NCI-H446 treated with DMSO at 0.1 percent for 48 hours (cell line): ENCODE results near the gene PLA1A.
"Not testable (repeated sequence)": the region's sequence is repeated elsewhere in the genome, so short reads cannot be mapped to it uniquely, and the experiment has no call there.

ENCODE experiments used
- DNase-seq: peaks from one replicate; lab custom pipeline; 2025; lab: John Stamatoyannopoulos, UW

PLA1A gene

DNA sequence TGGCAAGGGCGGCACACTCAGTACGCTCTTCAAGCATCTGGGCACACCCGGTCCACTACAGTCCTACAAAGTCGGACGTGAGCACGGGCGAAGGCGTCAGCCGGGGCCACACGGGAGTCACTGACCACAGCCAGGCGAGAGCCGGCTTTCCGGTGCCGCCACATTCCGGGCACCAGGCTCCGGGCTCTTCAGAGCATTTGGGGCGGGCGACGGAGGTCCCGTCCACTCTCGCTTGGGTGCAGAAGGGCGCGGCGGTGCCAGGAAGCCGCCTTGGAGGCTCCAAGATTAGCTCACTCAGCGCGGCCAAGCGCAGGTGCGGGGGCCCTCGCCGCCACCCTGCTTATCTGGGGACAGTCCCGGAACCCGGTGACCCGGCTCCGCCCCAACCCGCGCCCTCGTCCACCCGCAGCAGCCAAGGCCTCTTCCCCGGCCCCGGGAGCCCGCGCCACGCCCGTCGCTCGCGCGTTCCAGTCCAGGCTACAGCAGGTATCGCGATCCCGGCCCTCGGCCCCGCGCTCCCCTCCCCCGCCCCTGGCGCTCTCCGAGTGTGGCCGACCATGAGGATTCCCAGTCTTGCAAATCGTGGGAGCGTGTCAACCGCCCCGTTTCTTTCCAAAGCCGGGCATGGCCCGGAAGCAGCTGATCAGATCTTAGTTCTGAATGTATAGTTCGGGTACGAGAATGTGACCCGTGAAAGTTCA lies 18.2 kb upstream of the PLA1A start, which contains the start of gene ADPRH:
Gene ADPRH (plus strand): TSS at position 127 of the 701 bp plus-strand sequence. CDS start 2,678 bp downstream, outside the sequence.
- DNase-seq, result no peak

DNA sequence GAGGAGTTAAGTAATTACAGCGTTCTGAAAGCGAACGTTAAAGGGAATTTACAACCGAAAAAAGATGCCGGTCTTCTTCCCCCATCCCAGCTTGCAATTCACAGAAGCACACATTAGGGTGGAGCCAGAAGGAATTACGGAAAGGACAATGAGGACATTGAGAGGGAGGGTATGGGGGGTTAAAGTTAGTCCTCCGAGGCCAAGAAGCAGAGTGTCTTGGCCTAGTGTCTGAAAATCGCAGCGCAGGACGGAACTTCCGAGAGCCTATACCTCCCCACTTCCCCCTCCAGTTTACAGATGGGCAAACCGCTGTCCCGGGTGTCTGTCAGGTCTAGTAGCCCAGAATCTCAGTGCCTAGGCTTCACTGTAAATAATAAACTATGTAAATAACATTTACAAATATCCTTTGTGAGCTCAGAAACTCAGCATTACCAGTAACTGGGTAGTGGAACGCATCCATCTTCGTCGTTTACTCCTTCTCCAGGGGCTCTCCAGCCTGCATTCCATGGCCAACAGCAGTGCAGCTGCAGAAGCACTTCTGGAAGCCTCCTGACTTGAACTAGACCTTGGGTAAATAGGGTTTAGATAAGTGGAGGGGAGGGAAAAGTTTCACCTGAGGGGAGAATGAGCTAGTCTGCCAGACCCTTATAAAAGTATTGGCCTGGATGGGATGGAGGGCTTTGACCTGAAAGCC lies 17.5 kb upstream of the PLA1A start:
- no peak for DNase-seq

DNA sequence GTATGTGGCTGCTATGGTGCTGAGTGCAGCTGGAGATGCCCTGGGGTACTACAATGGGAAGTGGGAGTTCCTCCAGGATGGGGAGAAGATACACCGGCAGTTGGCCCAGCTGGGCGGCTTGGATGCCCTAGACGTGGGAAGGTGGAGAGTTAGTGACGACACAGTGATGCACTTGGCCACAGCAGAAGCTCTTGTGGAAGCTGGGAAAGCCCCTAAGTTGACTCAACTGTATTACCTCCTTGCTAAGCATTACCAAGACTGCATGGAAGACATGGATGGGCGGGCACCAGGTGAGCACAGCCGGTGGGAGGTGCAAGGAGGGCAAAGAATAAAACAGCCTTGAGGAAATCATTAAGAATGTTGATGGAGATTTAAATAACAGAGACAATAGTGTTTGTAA lies 15.5 kb upstream of the PLA1A start:
- no peak for DNase-seq

DNA sequence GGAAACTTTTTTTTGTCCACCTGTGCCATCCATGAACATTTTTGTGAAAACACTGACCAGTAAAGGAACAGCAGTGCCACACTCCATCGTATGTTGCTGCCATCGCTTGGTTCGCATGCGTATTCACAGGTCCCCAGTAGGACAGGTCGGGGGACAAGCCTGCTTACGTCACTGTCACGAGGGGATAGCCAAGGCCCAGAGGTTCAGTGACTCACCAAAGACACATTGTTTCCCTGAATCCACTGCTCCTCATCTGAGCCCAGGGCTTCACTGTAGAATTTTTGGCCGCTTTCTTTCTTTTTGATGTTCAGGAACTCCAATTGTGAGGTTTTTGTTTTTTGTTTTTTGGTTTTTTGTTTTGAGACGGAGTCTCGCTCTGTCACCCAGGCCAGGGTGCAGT lies 12.5 kb upstream of the PLA1A start:
- no peak for DNase-seq

DNA sequence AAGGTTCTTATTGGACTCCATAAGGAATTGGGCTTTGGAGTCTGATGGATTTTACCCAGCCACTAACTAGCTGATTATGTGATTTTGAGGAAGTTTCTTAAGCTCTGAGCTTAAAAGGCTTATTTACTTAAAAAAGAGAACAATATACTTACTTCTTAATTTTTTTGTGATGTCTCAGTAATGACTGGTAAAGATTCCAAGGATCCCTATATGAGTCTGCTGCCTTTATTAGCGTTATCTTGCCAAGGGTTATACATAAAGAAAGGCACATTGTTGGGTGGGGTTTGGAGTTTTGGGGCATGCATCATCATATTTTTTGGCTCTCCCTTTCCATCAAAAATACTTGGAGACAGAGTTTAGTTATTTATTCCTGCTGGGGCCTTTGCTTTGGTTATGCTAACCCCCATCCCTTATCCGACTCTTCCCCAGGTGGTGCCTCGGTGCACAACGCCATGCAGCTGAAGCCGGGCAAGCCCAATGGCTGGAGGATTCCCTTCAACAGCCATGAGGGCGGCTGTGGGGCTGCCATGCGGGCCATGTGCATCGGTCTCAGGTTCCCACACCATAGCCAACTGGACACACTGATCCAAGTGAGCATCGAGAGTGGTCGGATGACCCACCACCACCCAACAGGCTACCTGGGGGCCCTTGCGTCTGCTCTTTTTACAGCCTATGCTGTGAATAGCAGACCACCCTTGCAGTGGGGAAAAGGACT lies 11.7 kb upstream of the PLA1A start:
- no peak for DNase-seq

DNA sequence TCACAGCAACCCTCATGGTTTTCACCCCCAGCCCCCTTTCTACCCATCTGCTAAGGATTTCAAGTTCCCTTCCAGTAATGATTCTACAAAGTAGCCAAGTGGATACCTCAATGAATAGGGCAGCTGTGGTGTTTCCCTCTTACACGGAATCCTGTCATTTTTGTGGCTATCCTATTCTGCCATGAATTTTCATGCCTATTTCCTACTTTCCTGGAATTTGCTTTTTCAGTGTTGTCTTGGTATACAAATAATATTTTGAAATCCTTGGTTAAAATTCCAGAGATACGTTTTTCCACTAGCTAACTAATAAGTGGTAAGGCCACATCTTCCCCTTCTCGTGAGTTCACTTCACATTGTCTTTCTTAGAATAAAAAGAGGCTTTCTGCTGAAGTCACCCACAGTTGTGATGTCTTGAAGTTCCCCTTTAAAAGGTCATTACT lies 10.9 kb upstream of the PLA1A start:
- DNase-seq, result no peak

DNA sequence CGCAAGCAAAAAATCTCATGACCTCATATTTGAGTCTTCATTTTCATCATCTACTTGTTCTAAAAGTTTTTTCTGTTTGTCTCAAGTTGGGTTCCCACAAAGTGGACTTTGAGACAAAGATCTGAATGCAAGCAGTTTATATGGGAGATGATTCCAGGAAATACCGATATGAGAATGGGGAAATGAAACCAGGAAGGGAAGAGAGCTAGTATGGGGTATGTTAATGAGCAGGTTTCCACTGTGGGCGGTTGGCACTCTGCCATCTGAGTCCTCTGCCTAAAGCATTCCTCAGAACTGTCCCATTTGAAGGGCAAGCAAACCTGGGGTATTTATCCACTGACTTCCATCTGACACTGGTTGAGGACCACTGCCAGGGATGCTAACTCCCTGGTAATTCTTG lies 9.6 kb upstream of the PLA1A start:
- DNase-seq, result no peak

DNA sequence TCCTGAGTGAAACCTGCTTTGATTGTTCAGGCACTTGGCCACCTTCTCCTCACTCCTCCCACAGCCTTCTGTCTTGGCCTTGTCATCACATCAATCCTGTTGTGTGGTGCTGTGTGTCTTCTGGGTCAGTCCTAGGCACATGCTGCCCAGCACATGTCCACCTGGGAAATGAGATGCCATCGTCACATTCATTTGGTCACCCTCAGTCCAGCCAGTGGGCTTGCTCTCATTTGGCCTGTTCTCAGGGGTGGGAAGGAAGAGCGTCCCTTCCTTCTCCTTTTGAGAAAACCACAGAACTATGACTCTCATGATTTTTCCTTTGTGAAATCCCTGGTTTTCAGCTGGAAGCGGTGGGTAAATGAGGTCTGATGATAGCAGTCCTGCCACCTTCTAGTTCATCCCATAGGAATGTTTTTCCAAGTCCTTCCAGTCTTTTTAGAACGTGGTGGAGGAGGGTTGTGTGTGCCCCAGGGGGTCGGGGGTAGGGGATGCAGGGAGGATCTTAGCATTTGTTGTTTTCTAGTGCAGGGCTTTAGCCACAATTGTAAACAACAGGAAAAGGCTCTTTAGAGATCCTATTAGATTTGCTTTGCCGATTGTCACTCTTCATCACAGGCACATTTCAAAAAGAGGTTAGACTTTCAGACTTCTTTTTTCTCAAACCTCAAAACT lies 8.4 kb upstream of the PLA1A start:
- DNase-seq, result no peak

DNA sequence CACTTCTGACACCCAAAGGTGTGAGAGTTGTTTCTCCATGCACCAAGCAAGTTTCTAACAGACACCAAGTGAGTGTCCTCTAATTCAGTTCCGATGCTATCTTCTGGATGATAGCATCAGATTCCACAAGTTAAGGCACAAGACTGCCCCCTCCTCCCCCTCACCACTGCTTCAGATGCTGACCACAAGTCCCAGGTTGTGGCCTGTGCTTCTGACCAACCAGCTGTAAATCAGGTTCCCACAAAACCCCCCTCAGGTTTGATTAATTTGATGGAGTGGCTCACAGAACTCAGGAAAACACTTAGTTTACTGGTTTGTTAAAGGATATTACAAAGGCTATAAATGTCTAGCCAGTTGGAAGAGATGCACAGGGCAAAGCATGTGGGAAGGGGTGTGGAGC lies 7.0 kb upstream of the PLA1A start:
- no peak for DNase-seq

DNA sequence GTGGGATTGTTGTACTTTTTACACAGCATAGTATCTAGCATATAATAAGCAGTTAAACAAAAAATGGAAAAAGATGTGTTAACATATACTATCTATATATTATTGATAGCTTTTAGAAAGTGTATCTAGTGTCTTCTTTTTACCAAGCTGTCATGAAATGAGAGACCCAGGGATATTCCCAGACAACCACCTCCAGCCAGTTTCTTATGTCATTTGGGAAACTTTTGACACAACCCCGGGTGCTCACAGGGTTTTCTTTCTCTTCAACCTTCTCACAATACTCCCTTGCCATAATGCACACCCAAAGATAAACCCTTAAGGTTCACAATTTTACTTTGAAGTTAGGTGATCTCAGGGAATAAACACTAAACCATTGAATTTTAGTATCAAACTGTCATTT lies 4.8 kb upstream of the PLA1A start:
- DNase-seq, result no peak

DNA sequence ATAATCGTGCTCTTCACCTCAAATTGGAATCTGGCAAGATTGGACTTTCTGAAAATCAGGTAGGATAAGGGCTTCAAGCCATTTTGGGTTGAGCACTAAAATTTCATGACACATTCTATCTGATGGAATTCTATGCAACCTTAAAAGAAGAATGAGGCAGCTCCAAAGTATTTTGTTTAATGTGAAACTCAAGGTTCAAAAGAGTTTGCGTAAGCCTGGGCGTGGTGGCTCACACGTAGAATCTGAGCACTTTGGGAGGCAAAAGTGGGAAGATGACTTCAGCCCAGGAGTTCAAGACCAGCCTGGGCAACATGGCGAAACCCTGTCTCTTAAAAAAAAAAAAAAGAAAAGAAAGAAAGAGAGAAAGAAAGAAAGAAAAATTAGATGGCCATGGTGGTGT lies 3.6 kb upstream of the PLA1A start:
- DNase-seq, result no peak

DNA sequence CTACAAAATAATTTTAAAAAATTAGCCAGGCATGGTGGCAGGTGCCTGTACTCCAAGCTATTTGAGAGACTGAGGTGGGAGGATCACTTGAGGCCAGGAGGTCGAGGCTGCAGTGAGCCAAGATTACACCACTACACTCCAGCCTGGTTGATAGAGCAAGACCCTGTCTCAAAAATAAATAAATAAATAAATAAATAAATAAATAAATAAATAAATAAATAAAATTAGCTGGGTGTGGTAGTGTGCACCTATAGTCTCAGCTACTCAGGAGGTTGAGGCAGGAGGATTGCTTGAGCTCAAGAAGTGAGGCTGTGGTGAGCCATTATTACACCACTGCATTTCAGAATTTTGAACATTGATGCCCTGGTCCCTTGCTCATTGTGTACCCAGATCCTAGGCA lies 2.8 kb upstream of the PLA1A start:
- DNase-seq, result not testable (repeated sequence)

DNA sequence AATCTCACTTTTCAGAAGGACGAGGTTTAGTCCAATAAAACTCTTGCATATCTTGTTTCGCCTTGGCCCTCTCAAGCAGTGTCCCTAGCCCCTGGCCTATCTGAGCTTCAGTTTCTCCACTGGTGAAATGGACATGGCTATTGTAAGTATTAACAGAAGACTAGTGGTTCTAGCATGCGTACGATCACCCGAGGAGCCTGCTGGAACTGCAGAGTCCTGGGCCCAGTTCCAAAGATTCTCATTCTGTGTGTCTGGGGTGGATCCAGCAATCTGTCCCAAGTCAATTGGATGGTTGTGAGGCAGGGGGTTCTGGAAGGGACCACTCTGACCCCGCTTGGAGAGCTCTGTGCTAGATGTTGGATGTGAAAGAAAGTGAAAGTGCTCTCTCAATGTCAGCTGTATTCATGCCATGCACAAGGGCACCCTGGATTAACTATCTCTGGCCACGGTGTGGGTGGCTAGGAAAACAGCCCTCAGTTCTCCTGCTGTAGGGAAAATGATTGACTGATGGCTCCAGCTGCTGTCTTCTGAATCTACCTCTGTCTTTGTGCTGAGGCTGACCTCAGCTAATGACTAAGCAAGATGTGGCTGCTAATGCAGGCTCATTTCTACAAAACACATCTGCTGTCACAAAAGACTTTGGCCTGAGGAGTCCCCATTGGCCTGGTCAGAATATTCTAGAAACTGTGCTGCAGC lies 1.9 kb upstream of the PLA1A start:
- DNase-seq, result no peak

DNA sequence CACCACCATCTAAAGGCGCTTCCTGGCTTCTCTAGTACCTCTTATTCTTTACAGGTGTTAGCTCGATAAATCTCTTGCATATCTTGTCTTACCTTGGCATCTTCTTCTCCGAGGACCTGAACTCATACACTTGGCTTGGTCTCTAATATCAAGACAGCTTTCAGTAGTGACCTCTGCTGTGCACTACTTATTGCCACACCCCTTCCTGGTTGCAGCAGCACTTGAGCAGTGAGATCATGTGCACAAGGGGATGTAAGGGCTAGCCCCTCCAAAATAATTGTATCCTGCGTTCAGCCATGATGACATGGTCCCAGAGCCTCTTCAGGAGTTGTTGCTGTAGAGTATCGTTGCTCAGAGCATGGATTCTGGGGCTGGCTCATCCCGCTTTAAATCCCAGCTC lies 1.3 kb upstream of the PLA1A start:
- DNase-seq, result no peak

DNA sequence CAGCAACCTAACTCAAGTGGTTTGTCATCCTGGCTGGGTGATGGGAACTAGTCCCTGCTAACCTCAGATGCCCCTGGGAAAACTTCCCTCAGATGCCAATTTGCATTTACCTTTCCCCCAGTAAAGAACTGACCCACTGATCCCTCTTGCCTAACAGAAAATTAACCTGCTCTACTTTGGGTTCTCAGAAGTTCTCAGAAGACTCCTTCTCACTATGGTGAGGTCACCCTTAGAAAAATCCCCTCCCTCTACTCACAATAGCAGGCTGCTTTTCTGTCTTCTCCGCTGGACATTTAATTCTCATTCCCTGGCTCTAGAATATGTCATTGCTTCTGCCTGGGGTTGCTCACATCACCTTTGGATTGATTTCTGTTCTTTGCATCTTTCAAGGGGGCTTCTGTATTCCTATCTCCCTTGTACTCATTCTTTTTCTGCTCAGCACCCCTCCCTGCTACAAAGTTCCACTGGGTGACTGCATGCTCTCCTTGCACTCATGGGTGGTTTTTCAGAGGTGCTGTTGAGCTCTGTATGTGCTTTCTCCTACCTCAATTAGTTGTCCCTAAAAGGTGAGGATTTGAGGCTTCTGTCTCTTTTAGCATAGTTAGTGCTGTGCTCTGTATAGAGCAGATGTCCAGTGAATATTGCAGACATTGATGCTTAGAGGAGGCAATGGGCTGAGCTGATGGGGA lies 869 bp downstream of the PLA1A start:
- DNase-seq, result no peak

DNA sequence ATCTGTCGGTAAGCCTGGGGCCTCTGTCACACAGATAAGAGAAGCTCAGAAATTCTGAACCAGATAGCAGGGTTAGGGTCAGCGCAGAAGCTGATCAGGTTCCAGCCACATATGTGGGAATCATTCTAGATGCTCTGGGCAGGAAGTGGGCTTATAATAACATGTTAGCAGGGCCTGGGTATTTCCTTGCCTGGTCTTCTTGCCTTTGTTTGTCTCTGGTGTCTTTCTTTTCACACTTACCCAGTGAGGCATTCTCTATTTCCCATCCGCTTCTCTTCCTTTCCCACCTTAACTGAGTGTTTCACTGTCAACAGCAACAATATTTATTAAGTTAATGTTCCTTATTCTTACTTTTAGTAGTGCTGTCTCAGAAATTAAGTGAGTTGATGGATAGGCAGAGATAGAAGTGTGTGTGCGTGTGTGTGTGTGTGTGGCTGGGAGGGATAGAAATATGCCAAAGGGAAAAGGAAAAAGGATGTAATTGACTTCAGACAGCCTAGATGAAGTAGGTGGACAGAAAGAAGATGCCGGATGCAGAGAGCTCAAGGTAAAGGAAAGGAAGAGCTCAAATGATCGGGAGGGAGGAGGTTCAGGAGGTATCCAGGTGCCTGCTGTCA lies 2.0 kb downstream of the PLA1A start:
- no peak for DNase-seq

DNA sequence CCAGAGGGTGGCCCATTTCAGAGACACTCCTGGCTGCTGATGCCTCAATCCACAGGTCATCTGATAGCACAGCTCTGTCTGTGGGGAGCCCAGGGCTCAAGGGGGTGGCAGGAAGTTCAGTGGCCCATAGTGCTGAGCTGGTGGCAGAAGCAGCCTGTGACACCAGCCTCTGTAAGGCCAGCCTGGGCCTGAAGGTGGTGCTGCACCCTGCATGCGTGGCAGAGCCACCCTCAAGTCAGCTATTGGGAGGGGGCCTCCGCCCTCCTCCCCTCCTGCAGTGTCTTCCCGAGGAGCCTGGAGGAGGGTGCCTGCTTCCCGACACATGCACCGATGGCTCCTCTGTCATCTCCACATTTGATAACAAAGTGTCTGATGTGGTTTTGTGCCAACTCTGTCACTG lies 3.0 kb downstream of the PLA1A start:
- DNase-seq, result no peak

DNA sequence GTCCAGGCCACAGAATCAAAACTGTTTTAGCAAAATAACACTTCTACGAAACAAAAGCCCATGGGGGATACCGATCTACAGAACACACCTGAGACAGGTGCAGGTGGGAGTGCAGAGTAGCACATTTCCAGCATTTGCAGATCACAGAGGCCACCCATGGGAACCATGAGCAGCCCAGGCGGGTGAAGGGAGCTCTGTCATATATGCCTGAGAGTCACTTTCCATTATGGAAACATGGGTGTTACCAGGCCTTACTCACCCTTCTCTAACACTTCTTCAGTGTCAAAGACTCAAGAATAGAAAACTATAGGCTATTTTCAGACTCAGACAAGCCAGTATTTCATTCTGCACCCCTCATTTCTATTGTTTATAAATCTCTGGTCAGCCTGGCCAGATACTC lies 3.5 kb downstream of the PLA1A start:
- no peak for DNase-seq

DNA sequence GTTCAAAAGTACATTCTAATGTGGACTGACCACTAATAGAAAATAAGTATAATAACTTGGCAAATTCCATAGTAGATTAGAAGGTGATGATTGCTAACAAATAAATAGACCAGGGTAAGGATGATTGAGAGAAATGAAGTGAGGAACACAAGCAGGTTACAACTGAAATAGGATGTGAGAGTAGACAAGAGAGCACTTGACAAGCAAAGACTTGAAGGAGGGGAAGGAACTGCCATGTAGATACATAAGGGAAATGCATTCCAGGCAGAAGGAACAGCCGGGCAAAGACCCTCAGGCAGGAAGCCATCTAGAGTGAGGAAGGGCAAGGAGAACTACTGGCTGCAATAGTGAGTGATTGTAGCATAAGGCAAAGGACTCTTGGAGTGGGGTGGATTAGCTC lies 5.0 kb downstream of the PLA1A start:
- no peak for DNase-seq

DNA sequence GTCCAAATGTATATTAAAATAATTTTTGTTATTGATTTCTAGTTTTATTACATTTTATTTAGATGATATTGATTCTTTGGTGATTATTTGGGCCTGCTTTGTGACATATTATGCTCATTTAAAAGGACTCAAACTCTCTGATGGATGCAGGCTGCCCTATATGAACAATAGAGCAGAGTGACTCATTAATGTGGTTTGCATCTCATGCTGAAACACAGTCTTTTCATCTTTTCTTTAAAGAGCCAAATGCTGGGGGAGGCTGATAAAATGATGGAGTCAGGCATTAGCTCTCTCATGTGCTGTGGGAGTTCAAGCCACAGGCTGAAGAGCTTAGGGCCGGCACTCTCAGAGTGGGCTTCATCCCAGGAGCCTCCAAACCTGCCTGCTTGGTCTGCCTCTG lies 7.2 kb downstream of the PLA1A start:
- DNase-seq, result no peak
